NCI-H1092 (cell line): ENCODE data around the gene KIAA1958.

Experiments
- DNase-seq: peaks from one replicate; lab custom pipeline; 2025; lab: John Stamatoyannopoulos, UW

Gene KIAA1958

GRCh38 chr9:112486221-112487007 is at the start of gene KIAA1958:
KIAA1958 (plus strand) TSS chr9:112486827; CDS start chr9:112574081, 87,254 bp downstream.
- peak; percentile 81 for DNase-seq

DNA sequence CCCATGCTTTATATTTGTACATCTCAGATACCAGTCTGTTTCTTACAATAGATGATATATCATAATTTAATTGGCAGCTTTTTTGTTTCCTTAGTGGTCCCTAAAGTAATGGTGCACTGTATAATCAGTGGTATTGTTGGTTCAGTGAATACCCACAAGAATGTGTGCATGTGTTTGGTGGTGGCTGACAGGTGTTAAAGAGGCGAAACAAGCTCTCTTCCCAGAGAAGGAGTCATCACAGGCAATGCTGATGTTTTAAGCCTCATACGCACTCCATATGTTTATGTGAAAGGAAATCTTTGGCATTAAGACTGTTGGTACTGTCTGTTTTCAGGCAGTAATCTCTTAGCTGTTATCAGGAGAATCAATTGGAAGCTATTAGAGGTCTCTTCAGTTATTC is 49.2 kb upstream of the KIAA1958 start:
- DNase-seq = no peak

- DNase-seq = peak; percentile 40
Observed at GRCh38 chr9:112439171-112439570, 47.5 kb upstream of the KIAA1958 start.

- no peak for DNase-seq
Observed at GRCh38 chr9:112439825-112440224, 46.8 kb upstream of the KIAA1958 start.

- DNase-seq = no peak
Observed at GRCh38 chr9:112443200-112443599, 43.4 kb upstream of the KIAA1958 start.

GRCh38 chr9:112443636-112444035 is 43.0 kb upstream of the KIAA1958 start:
- DNase-seq = no peak

DNA sequence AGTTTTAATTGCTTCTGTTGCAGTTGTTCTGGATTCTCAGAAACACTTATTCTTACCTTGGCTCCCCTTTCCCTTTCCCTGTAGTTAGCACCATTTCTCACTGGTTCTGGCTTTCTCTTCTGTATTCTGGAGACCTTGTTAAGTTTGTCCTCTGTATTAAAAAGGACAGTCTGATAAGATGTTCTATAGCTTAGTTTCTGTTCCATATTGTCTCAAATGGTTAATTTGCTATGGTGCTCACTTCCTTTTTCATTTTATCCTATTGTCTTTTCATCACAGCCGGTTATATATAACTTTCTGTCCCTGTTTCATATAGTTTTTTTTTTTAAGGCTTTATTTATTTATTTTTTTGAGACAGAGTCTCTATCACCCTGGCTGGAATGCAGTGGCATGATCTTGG is 41.4 kb upstream of the KIAA1958 start:
- no peak for DNase-seq

DNA sequence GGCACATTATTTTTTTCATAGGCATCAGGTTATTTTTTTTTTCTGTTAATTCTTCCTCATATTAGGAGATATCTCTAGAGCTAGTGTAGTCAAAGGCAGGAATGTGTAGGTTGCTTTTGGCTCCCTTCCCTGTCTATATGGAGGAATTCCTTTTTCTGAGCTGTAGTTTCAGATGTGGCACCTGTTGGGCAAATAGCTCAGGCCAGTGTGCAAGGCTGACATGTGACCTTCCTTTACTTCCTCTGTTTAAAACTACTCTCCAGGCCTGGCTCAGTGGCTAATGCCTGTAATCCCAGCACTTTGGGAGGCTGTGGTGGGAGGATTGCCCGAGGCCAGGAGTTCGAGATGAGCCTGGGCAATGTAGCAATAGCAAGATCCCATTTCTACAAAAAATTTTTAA is 40.5 kb upstream of the KIAA1958 start:
- no peak for DNase-seq

DNA sequence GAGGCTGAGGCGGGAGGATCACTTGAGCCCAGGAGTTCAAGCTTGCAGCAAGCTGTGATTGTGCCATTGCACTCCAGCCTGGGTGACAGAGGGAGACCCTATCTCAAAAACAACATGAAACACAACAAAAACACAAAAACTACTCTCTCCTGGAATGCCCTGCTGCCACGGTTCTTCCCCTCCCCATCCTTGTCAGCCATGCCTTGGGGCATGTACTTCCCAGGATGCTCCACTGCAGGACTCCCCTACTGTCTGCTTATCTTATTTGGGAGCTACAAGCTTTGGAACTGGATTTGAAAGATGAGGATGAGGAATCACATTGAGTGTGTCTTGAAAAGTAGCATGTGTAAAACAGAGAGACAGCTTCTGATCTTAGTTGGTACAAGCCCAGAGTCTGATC is 40.1 kb upstream of the KIAA1958 start:
- DNase-seq = no peak

- no peak for DNase-seq
Observed at GRCh38 chr9:112447283-112447761, 39.3 kb upstream of the KIAA1958 start.

- DNase-seq = no peak
Observed at GRCh38 chr9:112462855-112463254, 23.8 kb upstream of the KIAA1958 start.

- no peak for DNase-seq
Observed at GRCh38 chr9:112465352-112465751, 21.3 kb upstream of the KIAA1958 start.

GRCh38 chr9:112472996-112473395 is 13.6 kb upstream of the KIAA1958 start:
- DNase-seq = no peak

GRCh38 chr9:112473986-112474385 is 12.6 kb upstream of the KIAA1958 start:
- no peak for DNase-seq

DNA sequence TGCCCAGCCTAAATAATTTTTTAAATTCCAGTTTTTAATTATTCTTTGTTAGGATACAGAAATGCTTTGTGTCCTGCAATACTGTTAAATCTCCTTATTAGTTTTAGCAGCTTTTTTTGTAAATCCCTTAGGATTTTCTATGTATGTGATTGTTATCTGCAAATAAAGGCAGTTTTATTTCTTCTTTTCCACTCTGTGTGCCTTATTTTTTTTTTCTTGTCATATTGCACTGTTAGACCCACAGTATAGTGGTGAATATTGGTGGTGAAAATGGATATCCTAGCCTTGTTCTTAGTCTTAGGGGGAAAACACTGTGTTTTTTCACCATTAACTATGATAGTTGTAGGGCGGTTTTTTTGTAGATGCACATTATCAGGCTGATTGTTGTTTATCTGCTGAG is 11.3 kb upstream of the KIAA1958 start:
- DNase-seq = no peak

DNA sequence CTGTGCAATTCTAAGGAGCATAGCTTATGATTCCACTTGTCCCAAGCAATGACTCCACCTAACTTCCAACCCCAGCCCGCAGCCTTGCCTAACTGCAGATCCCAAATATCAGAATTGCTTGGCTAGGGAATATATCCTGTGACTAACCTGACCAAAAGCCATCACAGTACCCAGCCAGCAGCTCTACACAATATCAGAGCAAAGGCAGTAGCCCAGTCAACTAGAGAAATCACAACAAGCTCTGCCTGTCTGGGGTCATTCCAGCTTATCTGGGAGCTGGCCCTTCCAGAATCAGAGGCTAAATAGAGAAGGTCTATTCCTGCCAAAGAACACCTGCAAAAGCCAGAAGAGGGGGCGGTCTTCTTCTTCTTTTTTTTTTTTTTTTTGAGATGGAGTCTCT is 9.3 kb upstream of the KIAA1958 start:
- no peak for DNase-seq

DNA sequence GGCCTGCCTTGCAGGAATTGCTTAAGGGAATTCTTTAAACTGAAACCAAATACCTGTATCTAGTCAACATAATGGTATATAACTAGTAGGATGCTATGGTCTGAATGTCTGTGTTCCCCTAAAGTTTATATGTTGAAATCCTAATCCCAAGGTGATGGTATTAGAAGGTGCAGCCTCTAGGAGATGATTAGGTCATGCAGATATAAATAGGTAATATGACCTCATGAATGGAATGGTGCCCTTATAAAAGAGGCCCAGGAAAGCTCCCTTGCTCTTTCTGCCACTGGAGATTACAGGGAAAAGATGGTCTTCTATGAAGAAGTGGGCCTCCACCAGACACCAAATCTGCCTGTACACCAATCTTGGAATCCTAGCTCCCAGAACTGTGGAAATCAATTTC is 7.4 kb upstream of the KIAA1958 start:
- DNase-seq = no peak

DNA sequence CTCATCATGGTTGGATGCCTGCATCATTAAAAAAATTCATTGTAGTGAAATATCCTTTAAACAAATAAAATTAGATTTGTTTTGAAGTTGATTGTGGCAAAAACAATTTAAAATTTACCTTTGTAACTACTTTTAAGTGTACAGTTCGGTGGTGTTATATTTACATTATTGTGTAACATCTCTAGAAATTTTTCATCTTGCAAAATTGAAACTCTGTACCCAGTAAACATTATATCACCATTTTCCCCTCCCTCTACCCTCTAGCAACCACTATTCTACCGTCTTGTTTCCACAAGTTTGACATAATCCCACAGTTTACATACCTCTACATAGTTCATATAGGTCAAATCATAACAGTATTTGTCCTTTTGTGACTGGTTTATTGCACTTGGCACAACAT is 2.0 kb upstream of the KIAA1958 start:
- DNase-seq = no peak

DNA sequence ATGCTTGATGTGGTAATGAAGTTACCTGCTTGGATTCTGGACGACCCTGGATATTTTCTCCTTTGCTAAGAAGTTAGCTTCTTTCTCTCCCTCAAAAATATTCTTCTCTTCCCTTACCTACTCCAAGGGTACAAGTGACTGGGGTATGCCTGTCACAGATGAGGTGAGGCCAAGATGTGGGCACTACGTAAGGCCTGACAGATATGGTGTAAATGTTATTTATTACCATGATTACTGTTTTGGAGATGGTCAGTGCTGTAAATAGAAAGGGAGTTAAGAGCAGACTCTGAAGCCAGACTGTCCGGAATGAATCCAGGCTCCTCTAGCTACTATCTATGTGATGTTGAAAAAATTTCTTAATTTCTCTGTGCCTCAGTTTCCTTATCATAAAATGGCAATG is 1.1 kb upstream of the KIAA1958 start:
- DNase-seq = no peak

- peak; percentile 20 for DNase-seq
Observed at GRCh38 chr9:112487008-112487798, 576 bp downstream of the KIAA1958 start.

DNA sequence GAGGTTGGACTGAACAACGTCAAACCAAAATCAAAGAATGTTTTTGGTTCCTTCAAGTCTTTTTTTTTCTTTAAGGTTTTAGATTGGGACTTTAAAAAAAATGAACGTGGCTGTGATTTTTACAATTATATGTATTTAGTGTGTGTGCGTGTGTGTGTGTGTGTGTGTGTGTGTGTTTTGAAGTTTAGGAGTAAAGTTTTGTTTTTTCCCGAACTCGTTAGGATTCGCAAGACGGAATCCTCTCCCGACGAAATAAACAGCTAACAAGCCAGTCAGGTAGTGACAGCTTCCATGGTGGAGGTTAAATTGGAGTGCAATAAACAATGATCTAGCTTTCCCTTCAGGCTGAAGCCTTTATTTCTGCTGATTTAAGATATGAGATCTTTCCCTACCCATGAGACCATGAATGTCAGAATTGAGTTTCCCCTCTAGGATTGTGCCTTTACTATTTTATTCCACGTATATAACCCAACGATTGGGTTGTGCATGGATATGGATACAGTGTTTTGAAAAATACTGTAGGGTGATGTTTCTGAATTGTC is 1.2 kb downstream of the KIAA1958 start:
- no peak for DNase-seq

- no peak for DNase-seq
Observed at GRCh38 chr9:112489039-112489546, 2.5 kb downstream of the KIAA1958 start.
